GM12865 (cell line): Measurements from ENCODE around the gene VGF.
"Not testable (repeated sequence)": the region's sequence is repeated elsewhere in the genome, so short reads cannot be mapped to it uniquely, and the experiment has no call there.

Experiments used
- DNase-seq: peaks from one replicate; pipeline ENCODE4 v3.0.0; 2010; ENCODE audit warnings: low read depth
- H3K4me3 ChIP-seq: 2 replicates; pipeline ENCODE4 v1.5.1; 2011; ENCODE audit warnings: mild to moderate bottlenecking, low read depth, low read length, control low read depth
- TF ChIP-seq, protein P1 (sequence below): IDR thresholded peaks from 2 replicates; pipeline ENCODE4 v1.5.1; 2011; ENCODE audit warnings: low read length, control low read depth, low read depth, inconsistent platforms; ENCODE audit not compliant: insufficient read depth; ENCODE audit errors: missing control alignments

VGF gene

DNA sequence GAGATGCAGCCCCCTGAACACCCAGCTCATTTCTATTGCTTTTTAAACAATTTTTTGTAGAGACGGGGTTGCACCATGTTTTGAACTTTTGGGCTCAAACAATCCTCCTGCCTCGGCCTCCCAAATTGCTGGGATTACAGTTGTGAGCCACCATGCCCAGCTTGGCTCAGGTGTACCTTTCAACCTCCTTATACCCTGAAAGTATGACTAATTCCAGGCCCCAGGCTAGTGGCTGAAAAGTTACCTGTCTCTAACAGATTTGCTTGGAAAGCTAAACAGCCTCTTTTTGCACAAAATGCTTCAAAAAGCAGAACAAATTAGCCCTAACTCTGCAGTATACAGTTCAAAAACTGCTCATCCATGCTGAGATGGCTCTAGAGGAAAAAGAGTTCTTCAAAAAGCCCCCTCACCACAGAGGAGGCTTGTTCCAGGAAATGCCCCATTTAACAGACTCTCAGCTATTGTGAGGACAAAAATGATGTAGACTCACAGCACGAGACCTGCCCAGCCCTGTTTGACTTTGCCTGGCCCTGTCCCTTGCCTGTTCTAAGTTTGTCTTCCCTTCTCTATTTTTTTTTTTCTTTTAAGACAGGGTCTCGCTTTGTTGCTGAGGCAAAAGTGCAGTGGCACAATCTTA, 24.5 kb downstream of the VGF start:
- H3K4me3 ChIP-seq, result no peak overlapping the region
- TF ChIP-seq, protein P1, sequence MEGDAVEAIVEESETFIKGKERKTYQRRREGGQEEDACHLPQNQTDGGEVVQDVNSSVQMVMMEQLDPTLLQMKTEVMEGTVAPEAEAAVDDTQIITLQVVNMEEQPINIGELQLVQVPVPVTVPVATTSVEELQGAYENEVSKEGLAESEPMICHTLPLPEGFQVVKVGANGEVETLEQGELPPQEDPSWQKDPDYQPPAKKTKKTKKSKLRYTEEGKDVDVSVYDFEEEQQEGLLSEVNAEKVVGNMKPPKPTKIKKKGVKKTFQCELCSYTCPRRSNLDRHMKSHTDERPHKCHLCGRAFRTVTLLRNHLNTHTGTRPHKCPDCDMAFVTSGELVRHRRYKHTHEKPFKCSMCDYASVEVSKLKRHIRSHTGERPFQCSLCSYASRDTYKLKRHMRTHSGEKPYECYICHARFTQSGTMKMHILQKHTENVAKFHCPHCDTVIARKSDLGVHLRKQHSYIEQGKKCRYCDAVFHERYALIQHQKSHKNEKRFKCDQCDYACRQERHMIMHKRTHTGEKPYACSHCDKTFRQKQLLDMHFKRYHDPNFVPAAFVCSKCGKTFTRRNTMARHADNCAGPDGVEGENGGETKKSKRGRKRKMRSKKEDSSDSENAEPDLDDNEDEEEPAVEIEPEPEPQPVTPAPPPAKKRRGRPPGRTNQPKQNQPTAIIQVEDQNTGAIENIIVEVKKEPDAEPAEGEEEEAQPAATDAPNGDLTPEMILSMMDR, result no peak
- DNase-seq, result no peak

GRCh38 chr7:101140339-101140699, 25.1 kb downstream of the VGF start:
- TF ChIP-seq, protein P1, result no peak
- DNase-seq, result no peak
- H3K4me3 ChIP-seq, result no peak overlapping the region

DNA sequence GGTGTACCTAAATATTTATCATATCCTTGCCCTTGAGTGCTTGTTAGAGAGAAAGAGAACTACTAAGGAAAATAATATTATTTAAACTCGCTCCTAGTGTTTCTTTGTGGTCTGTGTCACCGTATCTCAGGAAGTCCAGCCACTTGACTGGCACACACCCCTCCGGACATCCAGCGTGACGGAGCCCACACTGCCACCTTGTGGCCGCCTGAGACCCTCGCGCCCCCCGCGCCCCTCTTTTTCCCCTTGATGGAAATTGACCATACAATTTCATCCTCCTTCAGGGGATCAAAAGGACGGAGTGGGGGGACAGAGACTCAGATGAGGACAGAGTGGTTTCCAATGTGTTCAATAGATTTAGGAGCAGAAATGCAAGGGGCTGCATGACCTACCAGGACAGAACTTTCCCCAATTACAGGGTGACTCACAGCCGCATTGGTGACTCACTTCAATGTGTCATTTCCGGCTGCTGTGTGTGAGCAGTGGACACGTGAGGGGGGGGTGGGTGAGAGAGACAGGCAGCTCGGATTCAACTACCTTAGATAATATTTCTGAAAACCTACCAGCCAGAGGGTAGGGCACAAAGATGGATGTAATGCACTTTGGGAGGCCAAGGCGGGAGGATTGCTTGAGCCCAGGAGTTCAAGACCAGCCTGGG, 27.0 kb downstream of the VGF start:
- DNase-seq, result peak; percentile 90
- peak overlapping the region; percentile 45 for H3K4me3 ChIP-seq
- TF ChIP-seq, protein P1, result peak; percentile 76

DNA sequence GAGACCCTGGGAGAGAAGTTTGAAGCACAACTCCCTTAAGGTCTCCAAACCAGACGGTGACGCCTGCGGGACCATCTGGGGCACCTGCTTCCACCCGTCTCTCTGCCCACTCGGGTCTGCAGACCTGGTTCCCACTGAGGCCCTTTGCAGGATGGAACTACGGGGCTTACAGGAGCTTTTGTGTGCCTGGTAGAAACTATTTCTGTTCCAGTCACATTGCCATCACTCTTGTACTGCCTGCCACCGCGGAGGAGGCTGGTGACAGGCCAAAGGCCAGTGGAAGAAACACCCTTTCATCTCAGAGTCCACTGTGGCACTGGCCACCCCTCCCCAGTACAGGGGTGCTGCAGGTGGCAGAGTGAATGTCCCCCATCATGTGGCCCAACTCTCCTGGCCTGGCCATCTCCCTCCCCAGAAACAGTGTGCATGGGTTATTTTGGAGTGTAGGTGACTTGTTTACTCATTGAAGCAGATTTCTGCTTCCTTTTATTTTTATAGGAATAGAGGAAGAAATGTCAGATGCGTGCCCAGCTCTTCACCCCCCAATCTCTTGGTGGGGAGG, 27.6 kb downstream of the VGF start:
- no peak for DNase-seq
- TF ChIP-seq, protein P1, result no peak
- 0 out of 2 replicates have a peak overlapping the region, but pooled peaks have one; percentile 45 for H3K4me3 ChIP-seq

DNA sequence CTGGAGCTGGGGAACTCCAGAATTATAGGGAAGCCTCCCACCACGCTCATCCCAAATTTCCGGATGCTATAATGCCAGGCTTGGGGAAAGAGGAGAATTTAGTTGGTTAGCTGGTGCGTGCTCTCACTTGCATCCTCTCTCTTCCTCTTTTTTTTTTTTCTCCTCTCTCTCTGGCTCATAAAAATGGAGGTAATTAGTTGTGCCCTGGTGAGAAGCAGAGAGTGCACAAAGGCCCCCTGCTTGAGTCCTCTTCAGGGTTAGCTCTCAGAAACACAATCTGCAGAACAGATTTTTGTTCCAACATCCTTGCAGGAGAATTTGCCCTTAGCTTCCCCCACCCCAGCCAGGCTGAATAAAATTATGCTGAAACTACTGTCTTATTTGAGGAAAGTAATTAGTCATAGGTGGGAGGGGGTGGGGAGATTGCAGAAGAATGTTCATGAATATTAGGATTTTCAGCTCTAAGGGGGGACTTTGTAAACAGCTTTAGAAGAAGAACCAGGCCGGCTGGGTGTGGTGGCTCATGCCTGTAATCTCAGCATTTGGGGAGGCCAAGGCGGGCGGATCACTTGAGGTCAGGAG, 30.9 kb downstream of the VGF start:
- DNase-seq, result no peak
- TF ChIP-seq, protein P1, result no peak
- H3K4me3 ChIP-seq, result no peak overlapping the region

DNA sequence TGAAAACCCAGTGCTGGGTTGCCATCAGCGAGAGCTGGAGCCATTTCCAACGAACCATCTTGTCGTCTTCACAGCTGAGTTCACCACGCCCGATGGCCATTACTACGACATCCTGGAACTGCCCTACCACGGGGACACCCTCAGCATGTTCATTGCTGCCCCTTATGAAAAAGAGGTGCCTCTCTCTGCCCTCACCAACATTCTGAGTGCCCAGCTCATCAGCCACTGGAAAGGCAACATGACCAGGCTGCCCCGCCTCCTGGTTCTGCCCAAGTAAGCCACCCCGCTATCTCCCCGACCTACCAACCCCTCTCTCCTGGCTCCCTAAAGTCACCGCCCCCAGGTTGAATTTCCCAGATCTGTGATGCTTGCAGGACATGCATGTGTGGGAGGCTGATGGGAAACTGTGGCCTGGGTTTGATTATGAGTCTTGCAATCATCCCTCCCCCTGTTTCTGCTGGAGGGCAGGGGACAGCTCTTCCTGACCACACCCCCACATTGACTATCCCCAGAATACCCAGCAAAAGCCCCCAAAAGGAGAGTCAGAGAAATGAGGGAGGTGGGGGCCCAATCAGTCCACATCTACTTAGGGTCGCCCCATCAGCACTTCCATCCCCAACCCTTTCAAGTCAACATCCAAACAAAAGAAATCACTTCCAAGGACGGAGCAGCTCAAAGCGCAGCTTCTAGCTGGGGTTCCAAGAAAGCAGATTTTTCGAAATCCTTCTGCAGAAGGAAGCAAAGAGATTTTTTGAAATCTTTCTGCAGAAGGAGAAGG, 31.6 kb downstream of the VGF start:
- no peak overlapping the region for H3K4me3 ChIP-seq
- TF ChIP-seq, protein P1, result no peak
- DNase-seq, result no peak

DNA sequence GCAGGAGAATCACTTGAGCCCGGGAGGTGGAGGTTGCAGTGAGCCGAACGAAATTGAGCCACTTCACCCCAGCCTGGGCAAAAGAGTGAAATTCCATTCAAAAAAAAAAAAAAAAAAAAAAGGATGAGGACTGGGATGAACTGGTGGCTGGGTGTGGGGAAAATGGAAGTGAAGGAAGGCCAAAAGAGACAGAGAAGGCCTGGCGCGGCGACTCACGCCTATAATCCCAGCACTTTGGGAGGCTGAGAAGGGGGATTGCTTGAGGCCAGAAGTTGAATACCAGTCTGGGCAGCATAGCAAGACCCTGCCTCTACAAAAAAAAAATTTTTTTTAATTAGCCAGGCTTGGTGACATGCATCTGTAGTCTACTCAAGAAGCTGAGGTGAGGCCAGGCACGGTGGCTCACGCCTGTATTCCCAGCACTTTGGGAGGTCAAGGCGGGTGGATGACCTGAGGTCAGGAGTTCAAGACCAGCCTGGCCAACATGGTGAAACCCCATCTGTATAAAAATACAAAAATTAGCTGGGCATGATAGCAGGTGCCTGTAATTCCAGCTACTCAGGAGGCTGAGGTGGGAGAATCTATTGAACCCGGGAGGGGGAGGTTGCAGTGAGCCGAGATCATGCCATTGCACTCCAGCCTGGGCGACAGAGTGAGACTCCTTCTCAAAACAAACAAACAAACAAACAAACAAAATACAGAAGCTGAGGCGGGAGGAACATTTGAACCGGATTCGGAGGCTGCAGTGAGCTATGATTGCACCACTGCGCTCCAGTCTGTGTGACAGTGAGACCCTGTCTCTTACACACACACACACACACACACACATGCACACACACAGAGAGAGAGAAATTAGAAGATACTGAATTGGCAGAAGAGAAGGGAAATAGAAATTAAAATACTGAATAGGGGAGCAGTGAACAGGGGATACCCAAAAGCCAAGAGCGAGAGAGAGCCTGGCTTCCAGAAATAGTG, 32.5 kb downstream of the VGF start:
- not testable (repeated sequence) for H3K4me3 ChIP-seq, DNase-seq
